GM18909 (cell line): ENCODE measurements around the gene AP4M1.

Experiments used
- ATAC-seq: cut with Tn5 transposase; IDR thresholded peaks from one replicate; pipeline ENCODE4 v1.9.1; 2021; ENCODE audit warnings: mild to moderate bottlenecking; ENCODE audit not compliant: unreplicated experiment, poor library complexity

AP4M1 gene

GRCh38 chr7:100105534-100105933 is 4.1 kb downstream of the AP4M1 start:
- no peak for ATAC-seq

GRCh38 chr7:100106633-100107032 is 5.2 kb downstream of the AP4M1 start:
- ATAC-seq = no peak

DNA sequence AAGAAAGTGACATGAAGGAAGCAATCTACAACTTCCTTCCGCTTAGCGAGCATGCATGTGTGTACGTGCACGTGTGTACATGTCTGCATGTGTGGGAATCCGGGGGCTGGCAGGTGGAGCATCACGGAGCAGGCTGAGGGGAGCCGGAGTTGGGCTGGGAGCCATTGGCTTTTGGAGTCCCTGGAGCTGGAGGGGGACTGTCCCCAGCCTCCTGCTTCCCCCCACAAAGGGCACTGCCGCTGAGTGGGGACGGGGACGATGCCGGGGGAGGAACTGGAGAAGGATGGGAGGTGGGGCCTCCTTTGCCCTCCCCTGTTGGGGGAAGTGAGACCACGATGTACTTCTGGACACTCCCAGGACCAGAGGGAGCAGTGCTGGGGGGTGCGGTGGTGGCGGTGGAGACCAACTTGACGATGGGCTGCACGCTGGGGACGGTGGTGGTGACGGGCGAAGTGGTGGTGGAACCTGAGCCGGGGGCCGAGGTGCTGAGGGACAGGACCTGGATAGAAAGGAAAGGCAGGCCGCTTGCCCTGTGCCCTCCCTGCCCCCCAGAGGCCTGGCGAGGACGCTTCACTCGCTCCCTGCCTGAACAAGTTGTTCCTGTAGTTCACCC is 5.8 kb downstream of the AP4M1 start:
- no peak for ATAC-seq

DNA sequence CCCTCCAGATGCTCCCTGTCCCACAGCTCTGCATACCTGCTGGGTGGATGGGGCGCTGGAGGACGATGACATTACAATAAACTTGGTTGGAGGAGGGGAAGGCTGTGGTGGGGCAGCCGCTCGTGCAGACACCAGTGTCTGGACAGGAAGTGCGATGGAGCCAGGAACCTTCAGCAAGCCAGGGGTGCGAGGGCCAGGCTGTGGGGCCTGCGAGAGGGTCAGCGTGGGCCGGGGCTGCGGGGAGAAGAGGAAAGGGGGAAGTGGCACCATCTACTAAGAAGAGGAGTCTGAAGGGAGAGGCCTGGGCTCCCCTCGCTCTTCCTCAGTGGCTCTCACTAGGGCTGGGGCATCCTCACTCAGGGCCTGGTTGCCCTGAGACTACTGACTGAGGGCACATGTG is 6.4 kb downstream of the AP4M1 start:
- no peak for ATAC-seq

- no peak for ATAC-seq
These were observed 8.2 kb downstream of the AP4M1 start for GRCh38 chr7:100109521-100110163.

DNA sequence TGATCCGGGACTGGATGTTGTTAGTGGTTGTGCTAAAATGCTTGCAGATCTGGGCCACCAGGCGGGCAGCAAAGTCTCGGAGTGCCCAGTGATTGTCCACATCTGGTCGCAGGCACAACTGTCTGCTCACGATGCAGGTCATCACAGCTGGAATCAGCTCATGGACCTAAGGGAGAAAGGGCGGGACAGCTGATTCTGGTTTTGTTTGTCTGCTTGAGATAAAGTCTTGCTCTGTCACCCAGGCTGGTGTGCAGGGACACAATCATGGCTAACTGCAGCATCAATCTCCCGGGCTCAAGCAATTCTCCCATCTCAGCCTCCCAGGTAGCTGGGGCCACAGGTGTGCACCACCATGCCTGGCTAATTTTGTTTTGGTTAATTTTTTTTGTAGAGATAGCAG is 9.7 kb downstream of the AP4M1 start:
- no peak for ATAC-seq

DNA sequence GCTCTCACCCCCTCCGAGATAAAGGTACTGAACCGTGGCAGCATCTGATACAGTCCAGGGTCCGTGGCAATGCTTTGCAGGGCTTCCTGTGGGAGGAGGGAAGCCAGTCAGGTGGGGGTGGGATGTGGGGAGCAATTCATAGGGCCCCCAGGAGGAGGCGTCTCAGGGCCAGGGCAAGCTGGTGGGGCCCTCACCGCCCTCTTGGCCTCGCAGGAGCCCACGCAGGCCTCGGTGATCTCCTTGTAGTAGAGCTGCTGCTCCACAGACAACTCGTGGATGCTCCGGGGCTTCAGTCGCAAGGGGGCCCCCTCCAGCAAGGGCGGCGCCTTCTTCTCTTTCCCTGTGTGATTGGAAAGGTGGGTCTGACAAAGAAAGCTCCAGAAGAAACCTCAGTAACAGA is 10.5 kb downstream of the AP4M1 start:
- ATAC-seq = no peak

GRCh38 chr7:100115026-100115425 is 13.6 kb downstream of the AP4M1 start:
- ATAC-seq = no peak

GRCh38 chr7:100118388-100119071 is 17.1 kb downstream of the AP4M1 start:
- ATAC-seq = no peak

DNA sequence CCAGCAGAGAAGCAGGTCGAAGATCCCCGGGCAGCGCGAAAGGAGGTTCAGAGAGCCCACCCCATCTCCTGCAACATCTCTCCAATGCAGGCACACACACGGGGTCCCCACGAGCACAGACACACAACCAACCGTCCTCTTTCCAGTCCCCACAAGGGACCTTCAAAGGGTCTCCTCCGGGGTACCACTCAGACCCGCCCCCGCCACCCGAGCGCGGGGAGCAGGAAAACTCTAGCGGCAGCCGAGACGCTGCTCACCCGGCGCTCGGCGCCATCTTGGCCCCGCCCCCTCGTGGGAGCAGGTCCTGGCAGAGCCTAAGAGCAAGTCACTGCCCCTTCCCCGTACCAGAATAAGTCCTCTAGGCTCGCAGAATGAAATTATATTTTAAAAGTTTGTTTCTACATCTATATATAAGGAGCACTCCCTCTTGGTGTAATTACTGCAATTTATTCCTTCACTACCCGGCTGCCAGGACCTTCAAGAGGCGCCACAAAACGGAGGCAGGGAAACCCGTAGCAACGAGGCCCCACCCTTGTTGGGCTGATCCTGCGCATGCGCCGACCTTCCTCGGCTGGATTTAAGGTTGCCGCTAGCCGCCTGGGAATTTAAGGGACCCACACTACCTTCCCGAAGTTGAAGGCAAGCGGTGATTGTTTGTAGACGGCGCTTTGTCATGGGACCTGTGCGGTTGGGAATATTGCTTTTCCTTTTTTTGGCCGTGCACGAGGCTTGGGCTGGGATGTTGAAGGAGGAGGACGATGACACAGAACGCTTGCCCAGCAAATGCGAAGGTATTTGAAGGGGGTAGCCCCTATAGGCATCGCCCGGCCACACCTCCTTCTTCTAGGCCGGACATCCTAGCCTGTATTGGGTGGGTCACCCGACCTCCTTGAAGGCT is 17.9 kb downstream of the AP4M1 start, which contains the start of the genes CNPY4 and TAF6:
Gene CNPY4 (plus strand): TSS at position 563 of the 898 bp plus-strand sequence. CDS start 111 bp downstream, at position 674.
Gene TAF6 (minus strand): TSS at position 287 of the 898 bp plus-strand sequence. CDS start 5,149 bp downstream, outside the sequence.
- ATAC-seq = peak; percentile 76

- ATAC-seq = peak; percentile 25
These were observed 18.7 kb downstream of the AP4M1 start for GRCh38 chr7:100119970-100120732.

GRCh38 chr7:100120733-100121036 is 19.2 kb downstream of the AP4M1 start:
- no peak for ATAC-seq

GRCh38 chr7:100122067-100122466 is 20.6 kb downstream of the AP4M1 start:
- ATAC-seq = no peak

DNA sequence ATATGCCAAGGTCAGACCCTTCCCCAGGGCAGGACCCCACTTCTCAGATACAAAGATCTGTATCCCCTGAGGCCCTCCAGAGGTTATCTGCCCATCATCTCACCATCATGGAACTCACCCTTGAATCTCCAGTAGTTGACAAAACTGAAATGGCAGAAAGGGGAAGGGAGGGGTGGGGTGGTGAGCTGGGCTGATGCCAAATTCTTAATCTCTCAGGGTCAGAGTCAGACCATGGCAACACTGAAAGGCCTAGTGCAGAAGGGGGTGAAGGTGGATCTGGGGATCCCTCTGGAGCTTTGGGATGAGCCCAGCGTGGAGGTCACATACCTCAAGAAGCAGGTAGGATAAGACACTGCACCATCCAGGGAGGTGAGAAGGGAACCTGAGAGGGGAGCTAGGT is 21.1 kb downstream of the AP4M1 start:
- no peak for ATAC-seq

DNA sequence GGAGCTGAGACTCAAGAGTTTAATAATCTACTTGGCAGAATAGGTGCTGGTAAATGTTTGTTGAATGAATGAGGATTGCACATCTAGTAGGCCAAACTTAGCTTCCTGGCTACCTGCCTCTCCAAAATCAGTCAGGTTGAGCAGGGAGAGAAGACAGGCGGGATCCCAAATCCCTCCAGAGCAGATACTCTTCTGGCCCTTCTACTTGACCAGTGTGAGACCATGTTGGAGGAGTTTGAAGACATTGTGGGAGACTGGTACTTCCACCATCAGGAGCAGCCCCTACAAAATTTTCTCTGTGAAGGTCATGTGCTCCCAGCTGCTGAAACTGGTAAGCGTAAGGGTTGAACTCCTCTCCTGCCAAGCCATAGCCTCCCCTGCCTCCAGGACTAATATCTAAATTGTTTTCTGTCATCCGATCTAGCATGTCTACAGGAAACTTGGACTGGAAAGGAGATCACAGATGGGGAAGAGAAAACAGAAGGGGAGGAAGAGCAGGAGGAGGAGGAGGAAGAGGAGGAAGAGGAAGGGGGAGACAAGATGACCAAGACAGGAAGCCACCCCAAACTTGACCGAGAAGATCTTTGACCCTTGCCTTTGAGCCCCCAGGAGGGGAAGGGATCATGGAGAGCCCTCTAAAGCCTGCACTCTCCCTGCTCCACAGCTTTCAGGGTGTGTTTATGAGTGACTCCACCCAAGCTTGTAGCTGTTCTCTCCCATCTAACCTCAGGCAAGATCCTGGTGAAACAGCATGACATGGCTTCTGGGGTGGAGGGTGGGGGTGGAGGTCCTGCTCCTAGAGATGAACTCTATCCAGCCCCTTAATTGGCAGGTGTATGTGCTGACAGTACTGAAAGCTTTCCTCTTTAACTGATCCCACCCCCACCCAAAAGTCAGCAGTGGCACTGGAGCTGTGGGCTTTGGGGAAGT is 23.1 kb downstream of the AP4M1 start:
- no peak for ATAC-seq

- ATAC-seq = no peak
These were observed 24.9 kb downstream of the AP4M1 start for GRCh38 chr7:100126239-100126930.

GRCh38 chr7:100126931-100127865 is 25.8 kb downstream of the AP4M1 start, which contains the start of gene MBLAC1:
MBLAC1 (plus strand) TSS chr7:100126967; CDS start chr7:100127396, 429 bp downstream.
- peak; percentile 64 for ATAC-seq
